Amygdala (tissue), 56 donors: ENCODE data around the gene LRFN2.

Experiments used
- DNase-seq, 56 donors: peaks; one replicate each; lab custom pipeline; 2025; lab: John Stamatoyannopoulos, UW

LRFN2 gene

GRCh38 chr6:40342723-40343122, 244.4 kb downstream of the LRFN2 start:
- peak in 22 of 56 donors; percentile 8 to 57 (median 28) for DNase-seq

DNA sequence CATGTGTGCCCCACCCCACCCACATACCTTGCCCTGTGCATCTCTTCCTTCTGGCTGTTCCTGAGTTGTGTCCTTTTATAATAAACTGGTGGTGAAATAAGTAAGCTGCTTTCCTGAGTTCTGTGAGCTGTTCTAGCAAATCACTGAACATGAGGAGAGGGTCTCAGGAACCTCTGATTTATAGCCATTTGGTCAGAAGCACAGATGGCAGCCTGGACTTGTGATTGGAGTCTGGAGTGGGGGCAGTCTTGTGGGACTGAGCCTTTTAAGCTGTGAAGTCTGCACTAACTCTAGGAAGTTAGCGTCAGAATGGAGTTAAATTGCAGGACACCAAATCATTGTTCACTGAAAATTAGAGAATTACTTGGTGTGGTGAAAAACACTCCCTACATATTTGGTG, 245.4 kb downstream of the LRFN2 start:
- DNase-seq: no peak
